Tibial nerve (tissue), 4 donors: ENCODE results near the gene PDE6G.

Experiments used
- CTCF ChIP-seq, 5 experiments: fragments of 200-600 bp in 3 of 5; fragments of 450-650 bp in 2 of 5; sonication (generic) in 3 of 5; IDR thresholded peaks; one replicate each; pipeline ENCODE4 v1.5.1; 2016 to 2019; ENCODE audit warnings: antibody characterized with exemption in 5 of 5, mild to moderate bottlenecking in 3 of 5, moderate library complexity in 2 of 5
- EP300 ChIP-seq, 2 donors: sonication (generic); formaldehyde crosslinking; IDR thresholded peaks; one replicate each; pipeline ENCODE4 v1.6.1; 2017; ENCODE audit warnings: antibody characterized with exemption in 2 of 2, mild to moderate bottlenecking in 1 of 2
- POLR2A ChIP-seq, 2 donors: fragments of 450-650 bp; IDR thresholded peaks; one replicate each; pipeline ENCODE4 v1.6.1; 2017; ENCODE audit warnings: antibody characterized with exemption in 2 of 2, mild to moderate bottlenecking in 2 of 2, moderate library complexity in 2 of 2

GRCh38 chr17:81656118-81656743, at the start of gene PDE6G:
- TF ChIP-seq CTCF (IDR thresholded peaks at IDR 0.05) (no peak), POLR2A (IDR thresholded peaks at IDR 0.05) (no peak), EP300 (IDR thresholded peaks at IDR 0.05) (no peak)
